Measurements from ENCODE around the gene STARD3.

The STARD3 gene

DNA sequence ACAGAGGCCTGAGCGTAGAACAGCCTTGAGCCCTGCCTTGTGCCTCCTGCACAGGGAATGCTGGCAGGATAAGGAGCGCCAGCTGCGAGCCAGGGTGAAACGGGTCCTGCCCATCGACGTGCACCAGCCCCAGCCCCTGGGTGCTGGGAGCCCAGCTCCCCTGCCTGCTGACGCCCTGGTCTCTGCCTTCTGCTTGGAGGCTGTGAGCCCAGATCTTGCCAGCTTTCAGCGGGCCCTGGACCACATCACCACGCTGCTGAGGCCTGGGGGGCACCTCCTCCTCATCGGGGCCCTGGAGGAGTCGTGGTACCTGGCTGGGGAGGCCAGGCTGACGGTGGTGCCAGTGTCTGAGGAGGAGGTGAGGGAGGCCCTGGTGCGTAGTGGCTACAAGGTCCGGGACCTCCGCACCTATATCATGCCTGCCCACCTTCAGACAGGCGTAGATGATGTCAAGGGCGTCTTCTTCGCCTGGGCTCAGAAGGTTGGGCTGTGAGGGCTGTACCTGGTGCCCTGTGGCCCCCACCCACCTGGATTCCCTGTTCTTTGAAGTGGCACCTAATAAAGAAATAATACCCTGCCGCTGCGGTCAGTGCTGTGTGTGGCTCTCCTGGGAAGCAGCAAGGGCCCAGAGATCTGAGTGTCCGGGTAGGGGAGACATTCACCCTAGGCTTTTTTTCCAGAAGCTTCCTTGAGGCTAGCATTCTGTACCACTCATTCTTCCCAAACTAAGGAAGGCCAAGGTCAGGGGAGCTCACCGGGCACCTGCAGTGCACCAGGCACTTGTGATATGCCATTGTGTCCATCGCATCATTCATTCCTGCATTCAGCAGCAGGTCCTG lies 33.2 kb downstream of the STARD3 start:
- H3K4me3 ChIP-seq (ENCODE audit: low read depth, low read length), result no peak overlapping the region
- no peak for DNase-seq (ENCODE audit: low read depth)
- TF ChIP-seq, protein P1, sequence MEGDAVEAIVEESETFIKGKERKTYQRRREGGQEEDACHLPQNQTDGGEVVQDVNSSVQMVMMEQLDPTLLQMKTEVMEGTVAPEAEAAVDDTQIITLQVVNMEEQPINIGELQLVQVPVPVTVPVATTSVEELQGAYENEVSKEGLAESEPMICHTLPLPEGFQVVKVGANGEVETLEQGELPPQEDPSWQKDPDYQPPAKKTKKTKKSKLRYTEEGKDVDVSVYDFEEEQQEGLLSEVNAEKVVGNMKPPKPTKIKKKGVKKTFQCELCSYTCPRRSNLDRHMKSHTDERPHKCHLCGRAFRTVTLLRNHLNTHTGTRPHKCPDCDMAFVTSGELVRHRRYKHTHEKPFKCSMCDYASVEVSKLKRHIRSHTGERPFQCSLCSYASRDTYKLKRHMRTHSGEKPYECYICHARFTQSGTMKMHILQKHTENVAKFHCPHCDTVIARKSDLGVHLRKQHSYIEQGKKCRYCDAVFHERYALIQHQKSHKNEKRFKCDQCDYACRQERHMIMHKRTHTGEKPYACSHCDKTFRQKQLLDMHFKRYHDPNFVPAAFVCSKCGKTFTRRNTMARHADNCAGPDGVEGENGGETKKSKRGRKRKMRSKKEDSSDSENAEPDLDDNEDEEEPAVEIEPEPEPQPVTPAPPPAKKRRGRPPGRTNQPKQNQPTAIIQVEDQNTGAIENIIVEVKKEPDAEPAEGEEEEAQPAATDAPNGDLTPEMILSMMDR (IDR thresholded peaks at IDR 0.05; ENCODE audit: insufficient read depth, low read depth, low read length, missing control alignments), result no peak

DNA sequence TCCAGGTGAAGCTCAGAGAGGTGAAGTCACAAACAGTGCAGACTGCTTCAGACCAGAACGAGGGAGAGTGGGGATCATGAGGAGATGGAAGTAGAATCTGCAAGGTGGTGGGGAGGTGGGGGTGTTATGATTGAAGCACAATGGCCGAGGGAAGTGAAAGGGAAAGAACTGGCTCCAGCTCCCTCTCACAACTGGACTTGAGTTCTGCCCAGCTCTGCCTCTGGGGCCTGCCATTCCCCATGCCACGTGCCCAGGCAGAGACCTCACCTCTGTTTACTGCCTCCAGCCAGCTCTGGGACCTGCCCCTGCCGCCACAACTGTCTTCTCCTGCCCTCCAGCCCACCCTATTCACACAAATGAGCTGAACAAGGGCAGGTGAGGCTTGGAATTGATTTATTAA lies 33.8 kb downstream of the STARD3 start:
- no peak overlapping the region for H3K4me3 ChIP-seq (ENCODE audit: low read depth, low read length)
- TF ChIP-seq, protein P1 (IDR thresholded peaks at IDR 0.05; ENCODE audit: insufficient read depth, low read depth, low read length, missing control alignments), result no peak
- DNase-seq (ENCODE audit: low read depth), result no peak

DNA sequence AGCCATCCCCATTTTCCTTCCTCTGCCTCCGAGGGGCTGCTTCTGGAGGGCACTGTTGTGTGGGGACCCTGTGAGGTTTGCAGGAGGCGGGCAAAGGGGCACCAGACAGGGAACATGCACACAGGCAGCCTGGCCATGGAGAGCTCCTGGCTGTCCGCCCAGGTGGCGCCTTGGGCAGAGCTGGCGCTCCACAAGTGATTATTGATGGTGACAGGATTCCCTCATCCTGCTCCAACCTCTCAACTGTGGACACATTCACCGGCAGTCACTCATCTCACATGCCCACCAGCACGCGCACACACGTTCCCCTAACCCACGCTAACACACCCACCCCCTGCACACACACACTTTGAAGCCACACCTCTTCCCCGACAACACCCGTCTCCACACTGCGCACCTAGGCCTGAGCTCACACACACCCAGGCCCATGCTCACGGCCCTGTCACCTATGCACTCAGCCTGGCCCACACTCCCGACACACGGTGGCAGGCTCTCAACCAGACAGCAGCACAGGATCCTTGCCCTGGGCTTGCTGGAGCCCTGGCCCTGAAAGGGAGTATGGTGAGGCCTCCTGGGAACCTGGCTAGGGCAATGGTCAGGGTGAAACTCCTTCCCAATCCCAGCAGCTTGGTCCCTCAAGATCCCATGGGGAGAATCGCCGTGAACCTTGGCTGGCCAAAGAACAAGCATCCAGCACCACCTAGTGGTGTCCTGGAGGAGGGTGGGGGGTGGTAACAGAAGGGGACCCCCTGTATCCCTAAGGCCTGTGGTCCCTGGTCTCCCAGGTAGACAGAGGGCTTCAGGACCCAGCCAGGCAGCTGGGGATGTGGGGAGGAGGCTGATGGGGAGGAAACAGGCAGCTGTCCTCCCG lies 34.9 kb downstream of the STARD3 start:
- peak; percentile 22 for DNase-seq (ENCODE audit: low read depth)
- no peak overlapping the region for H3K4me3 ChIP-seq (ENCODE audit: low read depth, low read length)
- TF ChIP-seq, protein P1 (IDR thresholded peaks at IDR 0.05; ENCODE audit: insufficient read depth, low read depth, low read length, missing control alignments), result peak; percentile 37

DNA sequence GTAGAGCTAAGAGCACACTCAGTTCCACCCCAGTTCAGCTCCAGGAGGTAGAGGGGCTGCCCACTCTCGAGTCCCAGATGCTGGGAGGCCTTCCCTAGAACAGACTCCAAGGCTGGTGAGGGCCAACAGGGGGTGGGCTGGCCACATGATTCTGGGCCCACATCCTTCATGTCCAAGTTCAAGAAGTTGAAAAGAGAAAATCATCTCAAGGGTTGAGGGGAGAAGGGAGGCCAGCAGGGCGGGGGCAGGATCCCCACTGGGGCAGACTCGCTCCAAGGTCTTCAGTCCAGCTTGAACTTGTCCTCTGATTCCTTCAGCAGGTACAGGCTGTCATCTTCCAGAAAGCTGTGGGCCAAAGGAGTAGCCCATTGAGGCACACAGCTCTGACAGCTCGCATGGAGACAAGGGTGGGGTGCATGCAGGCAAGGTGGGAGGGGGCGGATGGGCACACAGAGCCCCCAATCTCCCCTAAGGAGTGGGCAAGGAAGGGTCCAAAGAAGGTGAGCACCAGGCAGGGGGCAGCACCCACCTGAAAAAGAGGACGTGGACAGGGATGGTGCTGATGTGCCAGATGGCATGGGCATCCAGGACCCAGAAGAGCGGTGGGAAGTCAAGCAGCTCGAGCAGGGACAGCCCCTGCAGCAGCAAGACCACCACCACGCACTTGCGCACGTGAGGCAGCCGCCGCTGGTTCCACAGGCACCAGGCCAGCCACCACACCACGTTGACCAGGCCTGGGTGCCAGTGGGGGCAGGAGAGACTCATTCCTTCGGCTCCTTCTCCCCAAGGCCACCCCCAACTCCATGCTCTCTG lies 35.8 kb downstream of the STARD3 start:
- H3K4me3 ChIP-seq (ENCODE audit: low read depth, low read length), result no peak overlapping the region
- no peak for DNase-seq (ENCODE audit: low read depth)
- TF ChIP-seq, protein P1 (IDR thresholded peaks at IDR 0.05; ENCODE audit: insufficient read depth, low read depth, low read length, missing control alignments), result no peak

DNA sequence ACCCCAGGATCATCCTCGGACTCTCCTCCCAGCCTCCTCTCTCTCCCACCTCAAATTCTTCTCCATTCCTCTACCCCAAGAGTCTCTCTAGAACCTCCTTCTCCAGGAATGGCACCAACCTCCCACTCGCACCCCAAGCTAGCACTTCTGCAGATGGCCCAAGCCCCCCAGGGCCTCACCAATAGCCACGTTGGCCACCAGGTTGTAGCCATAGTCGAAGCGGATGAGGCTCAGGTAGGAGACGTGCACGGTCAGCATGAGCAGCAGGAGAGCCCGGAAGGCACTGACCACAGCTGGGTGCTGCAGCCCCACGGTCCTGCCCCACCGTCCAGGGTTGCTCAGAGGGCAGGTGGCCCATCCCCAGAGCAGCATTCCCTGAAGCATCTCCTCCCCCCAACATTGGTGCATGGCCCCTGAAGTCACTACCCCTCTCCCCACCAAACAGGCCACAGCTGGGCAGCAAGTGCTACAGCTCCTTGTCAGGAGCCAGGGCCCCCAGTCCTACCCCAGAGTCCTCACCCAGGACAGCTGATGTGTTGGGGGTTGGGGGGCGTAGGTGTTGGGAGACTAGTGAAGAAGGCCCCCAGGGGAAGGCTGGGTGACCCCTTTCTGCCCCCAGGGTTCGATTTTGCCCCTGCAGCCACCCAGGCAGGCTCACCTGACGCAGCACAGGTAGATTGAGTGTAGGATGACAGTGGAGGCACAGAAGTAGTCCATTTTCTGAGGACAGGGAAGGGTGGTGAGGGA lies 36.6 kb downstream of the STARD3 start:
- no peak overlapping the region for H3K4me3 ChIP-seq (ENCODE audit: low read depth, low read length)
- TF ChIP-seq, protein P1 (IDR thresholded peaks at IDR 0.05; ENCODE audit: insufficient read depth, low read depth, low read length, missing control alignments), result no peak
- no peak for DNase-seq (ENCODE audit: low read depth)

DNA sequence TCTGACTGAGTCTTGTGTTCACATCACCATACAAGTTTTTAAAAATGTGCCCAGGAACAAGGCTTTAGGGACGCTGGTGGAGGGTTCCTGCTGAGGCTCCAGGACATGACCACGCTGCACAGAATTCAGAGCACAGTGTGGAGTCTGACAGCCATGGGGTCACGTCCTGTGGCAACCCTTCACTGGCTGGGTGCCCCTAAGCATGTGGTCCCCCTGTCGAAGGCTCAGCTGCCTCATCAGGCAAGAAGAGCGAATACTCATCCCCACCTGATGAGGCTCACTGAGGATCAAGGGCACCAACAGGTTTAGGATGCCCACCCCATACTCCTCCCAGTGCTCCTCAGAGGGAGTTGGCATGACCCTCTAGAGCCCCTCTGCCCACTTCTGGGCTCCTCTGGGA lies 37.2 kb downstream of the STARD3 start:
- TF ChIP-seq, protein P1 (IDR thresholded peaks at IDR 0.05; ENCODE audit: insufficient read depth, low read depth, low read length, missing control alignments), result no peak
- no peak for DNase-seq (ENCODE audit: low read depth)
- H3K4me3 ChIP-seq (ENCODE audit: low read depth, low read length), result no peak overlapping the region
